HT-29 (cell line): ENCODE results near the gene NAXD. TPM values are rescaled to one million over a fixed set of nuclear protein-coding genes. Genes with fewer than 3 reads are reported as not detected.
A peak's percentile ranks its signal among the peaks of the same experiment; 100 is the strongest.
"Not testable (repeated sequence)": the region's sequence is repeated elsewhere in the genome, so short reads cannot be mapped to it uniquely, and the experiment has no call there.

ENCODE experiments used
- DNase-seq: peaks from one replicate; pipeline ENCODE4 v3.0.0-alpha.2; 2015; ENCODE audit warnings: low spot score
- total RNA-seq: library from RNA; depleted of rRNA; stranded (reverse); fragments of >200 nt; shearing (Covaris generic); gene quantifications from 2 replicates; pipeline ENCODE4 v1.2.3, GENCODE V29; 2014

Gene NAXD
- total RNA-seq, 1 experiment from 2014 or later = 44.5 TPM

DNA sequence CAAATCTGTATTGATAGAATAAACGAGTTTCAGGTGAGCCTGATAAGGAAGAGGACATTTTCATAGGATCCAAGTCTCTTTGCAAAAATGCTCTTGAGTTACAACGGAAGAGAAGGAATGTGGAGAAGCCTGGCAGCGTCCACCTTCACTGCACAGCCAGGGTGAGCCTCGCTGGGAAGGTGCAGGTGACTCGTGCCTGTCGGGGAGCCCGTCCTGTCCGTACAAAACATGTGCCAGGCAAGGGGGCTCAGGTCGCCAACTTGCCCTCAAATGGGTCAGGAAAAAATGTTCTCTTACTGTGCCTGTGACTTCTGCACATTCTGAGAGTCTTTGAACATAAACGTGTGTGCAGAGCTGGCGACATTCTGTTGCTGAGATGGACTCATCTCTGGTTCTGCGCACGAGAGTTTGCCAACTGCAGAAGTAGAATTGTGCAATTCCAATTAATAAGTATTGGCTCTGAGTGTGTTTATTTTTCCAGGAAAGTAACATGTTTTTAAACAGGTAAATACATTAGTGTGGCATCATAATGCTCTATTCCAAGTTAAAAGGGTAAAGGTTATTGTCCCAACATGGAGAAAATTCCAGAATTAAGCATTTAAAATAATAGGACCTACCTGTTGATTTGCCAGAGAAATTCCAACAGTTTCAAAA lies 28.6 kb downstream of the NAXD start:
- DNase-seq = no peak

DNA sequence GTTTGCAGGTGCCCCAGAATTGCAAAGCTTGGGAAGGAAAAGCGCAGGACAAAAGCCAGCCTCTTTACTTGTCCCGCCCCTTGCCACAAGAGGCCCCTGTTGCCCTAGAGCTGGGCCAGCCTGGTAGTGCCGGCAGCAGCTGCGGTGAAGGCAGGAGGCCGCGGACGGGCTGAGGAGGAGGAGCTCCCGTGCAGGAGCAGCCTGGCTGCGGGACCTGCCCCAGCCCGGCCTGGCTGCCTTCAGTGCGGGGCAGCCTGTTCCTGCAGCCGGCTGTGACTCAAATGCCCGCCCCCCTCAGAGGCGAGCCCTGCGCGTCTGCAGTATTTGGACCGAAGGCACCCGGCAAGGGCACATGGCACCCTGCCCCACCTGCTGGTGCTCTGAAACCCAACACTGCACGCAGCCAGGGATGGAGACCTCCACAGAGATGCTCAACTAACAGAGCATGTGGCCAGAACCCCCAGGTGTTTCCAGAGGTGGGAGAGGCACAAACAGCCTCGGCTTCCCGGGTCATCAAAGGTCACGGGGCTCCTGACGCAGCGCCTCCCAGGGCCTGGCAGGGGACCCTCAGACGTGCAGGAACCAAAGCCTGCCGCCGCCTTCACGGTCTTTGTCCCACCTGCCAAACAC lies 29.7 kb downstream of the NAXD start:
- DNase-seq = peak; percentile 80

DNA sequence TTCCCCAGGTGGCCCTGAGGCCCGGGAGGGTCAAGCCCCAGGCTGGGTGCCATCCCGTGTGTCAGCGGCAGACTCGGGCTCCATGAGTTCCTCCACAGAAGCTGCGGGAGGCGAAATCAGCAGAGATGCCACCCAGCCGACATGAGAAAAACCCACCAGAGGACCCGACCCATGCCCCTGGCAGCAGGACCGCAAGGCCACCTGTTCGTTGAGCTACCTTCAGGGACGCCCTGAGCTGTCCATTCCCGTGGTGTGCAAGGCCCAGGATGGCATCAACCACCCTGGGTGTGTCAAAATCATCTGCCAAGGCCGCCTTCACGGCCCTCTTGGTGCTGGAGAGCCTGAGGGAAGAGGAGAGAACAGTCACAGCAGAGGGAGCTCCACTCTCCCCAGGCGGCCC lies 30.4 kb downstream of the NAXD start:
- DNase-seq = no peak

DNA sequence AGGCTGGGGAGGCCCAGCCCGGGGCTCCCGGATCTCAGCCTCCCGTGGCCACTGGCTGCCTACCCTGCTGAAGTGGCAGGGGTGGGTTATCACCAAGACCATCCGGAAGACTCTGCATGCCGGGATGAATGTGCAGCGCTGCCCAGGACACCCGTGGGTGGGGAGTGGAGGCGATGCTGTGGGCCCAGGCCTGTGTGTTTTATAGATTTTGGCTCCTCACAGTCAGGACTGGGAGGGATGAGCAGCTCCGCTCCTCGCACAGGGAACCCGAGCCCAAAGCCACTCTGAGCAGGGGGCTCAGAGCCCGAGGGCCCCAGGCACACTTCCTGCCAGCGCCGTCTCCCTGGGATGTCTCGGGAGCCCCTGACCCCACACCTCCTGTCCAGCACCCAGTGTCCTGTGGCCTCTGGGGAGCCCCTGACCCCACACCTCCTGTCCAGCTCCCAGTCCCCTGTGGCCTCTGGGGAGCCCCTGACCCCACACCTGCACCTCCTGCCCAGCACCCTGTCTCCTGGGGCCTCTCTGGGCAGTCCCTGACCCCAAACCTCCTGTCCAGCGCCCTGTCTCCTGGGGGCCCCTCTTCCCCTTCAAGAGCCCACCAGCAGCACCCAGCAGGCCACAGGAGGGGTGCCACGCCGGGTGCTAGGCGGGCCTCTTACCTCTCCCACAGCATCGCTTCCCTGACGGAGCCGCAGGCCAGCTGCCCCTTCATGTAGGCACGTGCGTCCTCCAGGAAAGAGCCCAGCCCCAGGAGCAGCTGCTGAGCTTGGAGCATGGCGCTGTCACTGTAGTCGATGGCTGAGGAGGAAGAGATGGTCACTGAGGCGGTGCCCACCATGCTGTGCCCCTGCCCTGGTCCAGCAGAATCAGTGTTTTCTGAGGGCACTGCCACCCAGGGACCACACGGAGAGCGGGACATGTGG lies 31.4 kb downstream of the NAXD start:
- no peak for DNase-seq

DNA sequence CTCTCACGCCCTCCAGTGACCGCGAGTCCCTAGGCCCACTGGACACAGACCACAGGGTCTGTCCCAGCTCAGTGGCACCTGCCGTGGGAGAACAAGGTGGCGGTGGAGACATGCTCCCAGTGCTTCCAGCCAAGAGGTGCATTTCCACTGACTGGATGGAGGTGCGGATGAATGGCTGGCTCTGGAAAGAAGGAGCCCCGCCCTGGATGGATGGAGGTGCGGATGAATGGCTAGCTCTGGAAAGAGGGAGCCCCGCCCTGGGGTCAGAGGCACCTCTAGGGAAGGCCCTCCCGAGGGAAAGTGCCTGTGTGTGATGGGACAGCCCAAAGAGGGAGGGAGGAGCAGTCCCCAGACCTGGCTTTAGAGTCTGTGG lies 32.0 kb downstream of the NAXD start:
- no peak for DNase-seq

DNA sequence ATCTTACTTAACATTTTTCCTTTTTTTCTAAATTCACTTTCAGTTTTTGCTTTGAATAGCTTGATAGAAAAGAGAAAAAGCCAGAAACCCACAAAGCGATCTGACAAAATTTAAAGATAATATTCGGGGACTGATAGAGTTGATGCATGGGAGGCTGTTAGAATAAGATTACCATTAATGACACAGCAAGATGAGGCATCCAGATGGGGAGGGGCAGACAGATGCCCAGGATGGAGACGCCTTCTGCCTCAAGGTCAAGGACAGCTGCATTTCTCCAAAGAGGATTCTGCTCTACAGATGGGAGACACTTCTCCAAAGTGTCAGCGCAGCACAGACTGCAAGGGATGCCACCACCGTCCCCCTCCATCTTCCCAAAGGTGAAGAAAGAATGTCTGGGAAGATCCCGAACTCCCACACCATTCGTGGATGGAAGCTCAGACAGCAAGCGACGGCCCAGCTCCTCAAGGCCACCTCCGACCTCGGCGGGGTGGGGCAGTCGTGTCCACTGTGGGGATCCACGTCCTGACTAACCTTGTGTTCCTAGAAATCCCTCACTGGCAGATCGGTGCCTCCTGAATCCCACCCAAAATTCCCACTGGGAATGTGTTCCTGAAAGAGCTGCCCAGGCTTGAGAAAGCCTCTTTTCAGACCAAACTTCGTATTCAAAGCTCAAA lies 32.9 kb downstream of the NAXD start:
- no peak for DNase-seq

DNA sequence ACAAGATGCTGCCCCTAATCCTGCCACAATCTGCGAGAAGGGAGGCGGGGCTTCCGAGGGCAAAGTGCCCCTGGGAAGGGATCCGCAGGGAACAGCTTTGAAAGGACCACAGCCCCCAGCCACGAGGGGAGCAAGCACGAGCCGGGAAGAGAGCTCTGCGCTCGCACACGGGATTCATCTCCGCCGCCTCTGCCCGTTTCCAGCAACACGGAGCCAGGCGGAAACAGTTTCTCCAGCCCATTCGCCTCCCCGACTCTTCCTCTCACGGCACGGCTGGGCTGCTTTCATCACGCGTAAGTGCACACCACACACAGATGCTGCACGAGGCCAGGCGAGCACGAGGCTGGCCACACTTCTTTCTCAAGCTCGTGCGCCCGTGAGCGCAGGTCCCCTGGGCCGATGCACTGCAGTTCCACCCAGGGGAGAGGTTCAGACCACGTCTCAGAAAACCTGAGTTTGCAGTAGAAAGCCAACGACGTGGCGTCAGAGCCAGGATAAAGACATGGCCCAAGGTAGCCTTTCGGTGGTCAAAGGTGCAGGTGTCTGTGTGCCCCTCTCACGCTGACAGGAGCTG lies 33.6 kb downstream of the NAXD start:
- DNase-seq = no peak

DNA sequence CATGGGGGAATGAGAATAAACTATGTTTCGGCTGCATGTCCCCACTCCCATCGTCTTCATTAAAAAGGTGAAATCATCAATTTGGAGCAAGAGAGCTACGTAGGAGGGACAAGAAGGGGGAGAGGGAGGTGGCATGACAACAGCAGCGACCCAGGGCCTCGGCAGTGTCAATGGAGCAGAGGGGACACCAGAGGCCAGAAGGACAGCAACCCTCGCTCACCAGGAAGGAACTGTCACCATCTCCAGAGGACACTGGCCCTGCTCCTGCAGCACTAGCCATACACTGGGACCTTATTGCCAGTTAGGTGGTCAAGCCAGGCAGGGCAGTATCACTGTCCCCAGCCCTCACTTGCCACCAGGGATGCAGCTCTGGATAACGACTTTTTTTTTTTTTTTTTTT lies 34.2 kb downstream of the NAXD start:
- no peak for DNase-seq

DNA sequence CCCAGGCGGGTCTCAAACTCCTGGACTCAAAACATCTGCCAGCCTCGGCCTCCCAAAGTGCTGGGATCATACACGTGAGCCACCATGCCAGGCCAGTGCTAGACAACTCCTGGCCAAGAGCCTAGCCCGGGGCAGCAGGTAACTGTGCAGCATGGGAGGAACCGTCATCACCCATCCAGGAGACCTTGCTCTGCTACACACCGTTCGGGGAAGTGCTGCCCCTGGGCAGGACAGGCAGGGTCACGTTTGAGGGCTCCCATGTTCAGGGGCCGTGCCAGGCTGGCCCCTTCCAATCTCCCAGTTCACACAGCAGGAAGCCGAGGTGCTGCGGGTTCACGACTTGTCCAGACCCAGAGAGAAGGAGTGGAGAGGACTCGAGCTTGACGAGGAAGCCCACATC lies 35.1 kb downstream of the NAXD start:
- no peak for DNase-seq

DNA sequence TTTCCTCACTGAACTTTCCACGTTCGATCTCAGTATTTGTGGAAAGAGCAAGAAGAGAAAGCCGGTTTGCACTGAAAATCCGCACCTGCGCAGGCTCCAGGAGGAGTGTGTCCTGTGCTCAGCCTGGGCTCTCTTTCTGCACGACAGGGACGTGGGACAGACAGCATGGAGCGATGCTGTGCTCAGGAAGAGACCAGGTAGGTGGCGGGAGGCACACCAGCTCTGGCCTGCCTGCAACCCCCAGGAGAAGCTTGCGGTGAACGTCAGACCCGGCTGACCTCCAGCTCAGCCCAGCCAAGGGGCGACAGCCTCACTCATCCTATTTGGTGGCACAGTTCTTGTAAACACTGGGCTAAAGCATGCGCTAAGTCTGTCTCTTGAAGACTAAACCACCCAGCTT lies 35.9 kb downstream of the NAXD start:
- DNase-seq = no peak

DNA sequence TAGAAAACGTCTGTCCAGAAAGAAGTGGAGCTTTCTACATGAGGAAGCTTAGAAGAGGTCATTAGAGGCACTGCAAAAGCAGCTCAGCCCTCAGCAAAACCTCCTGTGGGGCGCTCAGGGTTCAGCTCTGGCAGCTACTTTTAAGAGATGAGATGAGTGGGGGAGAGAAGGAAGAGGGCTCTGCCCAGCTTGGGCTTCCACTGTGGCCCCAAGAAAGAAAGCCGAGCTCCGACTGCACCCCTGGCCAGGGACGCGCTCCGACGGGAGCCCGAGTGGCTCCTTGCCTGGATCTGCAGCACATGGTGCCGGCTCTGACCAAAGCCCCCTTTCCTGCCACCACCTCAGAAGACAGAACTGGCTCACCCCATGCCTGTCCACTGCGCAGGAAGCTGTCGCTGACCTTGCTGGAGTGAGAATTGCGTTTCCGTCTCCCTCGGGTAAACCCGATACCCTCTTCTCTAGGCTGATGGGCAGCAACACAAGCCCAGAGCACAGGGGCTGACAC lies 36.4 kb downstream of the NAXD start:
- DNase-seq = no peak

DNA sequence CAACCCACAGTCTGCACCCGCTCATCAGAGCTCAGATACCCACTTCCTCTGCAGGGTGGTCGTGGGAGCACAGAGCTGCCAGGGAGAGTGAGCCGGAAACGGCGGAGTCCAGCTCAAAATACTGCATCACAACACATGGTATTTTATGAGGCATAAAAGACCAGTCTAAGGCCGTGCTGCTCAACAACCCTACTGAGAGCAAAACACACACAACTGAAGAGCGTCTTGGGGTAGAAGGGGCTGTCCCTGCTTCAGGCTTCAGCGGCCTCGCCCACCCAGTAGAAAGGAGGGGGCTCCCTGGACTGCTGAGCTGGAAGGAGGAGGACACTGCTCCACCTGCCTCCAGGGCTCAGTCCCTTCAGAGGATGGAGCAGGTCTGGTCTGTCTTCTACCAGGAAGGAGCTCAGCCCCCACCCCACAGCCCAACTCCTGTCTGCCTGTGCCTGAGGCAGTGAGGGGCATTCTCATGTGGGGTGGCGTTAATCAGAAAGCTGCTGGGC lies 36.9 kb downstream of the NAXD start:
- DNase-seq = no peak

DNA sequence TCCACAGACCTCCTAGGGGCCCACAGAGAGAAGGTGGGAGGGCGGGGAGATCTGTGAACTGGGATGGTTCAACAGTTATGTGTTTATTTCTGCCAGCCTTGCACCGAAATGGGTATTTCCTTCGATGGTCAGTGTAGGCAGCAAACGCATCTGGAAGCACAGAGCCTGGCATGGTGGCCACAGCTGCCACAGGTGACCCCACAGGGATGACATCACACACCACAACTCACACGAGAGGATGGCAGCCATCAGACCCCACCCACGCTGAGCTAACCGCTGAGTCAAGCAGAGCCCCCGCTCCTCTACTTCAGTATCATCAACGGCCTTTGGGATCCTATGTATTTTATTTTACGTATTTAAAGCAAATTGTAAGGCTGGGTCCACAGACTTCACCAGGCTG lies 37.4 kb downstream of the NAXD start:
- DNase-seq = no peak

DNA sequence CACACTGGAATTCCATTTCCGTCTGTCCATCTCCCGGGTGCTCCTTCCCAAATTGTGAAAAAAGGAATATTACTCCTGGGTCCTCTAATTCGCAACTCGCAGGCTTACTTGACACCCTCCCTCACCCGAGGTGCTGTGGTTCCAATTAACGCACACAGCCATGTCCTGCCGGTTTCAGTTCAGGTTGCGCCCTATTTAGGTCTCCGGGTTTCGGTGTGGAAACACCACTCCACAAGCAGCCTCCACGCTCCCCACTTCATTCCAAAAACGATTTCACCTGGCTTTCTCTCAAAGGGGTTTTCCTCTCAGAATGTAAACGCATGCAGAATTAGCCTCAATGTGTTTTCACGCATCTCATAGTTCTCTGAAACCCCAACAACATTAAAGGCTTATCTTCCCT lies 37.9 kb downstream of the NAXD start:
- no peak for DNase-seq

DNA sequence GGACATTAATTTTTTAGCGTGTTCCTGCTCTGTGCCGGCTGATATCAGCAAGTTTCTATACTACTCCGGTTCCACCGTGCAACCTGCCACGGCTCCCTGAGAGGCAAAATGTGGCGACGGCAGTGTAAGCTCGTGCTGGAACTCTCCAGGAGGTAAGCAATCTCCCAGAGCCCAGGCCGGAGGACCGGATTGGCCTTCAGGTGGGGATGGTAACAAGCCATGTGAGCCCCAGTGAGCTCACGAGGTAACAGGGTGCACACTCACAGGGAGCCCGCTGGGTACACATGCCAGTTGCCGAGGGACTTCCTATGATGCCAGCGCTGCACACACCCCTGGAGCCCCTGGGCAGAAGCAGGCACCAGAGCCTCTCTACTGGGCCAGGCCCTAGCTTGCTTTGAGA lies 38.5 kb downstream of the NAXD start:
- DNase-seq = no peak

DNA sequence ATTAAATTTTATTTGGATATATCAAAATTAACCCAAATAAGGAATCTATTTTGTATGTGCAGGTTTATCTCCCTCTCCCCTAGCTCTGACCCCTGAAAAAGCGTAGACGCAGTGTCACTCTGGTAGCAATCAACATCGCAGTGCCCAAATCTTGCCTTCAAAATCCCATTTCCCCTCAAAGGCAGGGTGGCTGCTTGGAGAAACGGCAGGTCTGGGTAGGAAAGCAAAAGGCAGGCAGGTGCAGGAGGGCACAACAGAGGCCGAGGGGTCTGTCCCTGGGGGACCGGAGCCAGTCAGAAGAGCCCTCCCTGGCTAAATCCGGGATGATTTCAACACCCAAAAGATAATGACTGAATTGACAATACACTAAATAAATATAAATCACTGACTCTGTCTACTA lies 41.9 kb downstream of the NAXD start:
- DNase-seq = no peak

DNA sequence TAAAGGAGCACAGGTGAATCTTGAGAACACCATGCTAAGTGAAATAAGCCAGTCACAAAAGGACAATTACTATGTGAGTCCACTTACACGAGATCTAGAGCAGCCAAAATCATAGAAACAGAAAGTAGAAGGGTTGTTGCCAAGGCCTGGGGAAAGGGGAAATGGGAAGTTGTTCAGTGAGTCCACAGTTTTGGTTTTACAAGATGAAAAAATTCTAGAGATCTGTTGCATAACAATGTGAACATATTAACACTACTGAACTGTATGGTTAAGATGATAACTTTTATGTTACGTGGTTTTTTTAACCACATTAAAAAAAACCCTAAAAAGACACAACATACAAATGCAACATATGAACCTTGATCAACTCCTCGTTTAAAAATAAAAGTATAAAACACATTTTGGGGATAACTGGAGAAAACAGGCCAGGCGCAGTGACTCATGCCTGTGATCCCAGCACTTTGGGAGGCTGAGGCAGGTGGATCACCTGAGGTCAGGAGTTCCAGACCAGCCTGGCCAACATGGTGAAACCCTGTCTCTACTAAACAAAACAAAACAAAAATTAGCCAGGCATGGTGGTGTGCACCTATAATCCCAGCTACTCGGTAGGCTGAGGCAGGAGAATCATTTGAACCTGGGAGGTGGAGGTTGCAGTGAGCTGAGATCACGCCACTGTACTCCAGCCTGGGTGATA lies 43.0 kb downstream of the NAXD start:
- not testable (repeated sequence) for DNase-seq

DNA sequence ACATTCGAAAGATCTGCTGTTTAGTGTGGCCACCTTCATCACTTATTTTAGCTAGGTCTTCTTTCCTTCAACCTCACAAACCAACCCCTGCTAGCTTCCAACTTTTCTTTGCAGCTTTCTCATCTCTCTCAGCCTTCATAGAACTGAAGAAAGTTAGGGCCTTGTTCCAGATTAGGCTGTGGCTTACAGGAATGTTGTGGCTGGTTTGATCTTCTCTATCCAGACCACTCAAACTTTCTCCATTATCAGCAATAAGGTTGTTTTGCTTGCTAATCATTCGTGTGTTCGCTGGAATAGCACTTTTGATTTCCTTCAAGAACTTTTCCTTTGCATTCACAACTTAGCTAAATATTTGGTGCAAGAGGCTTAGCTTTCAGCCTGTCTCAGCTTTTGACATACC lies 45.9 kb downstream of the NAXD start:
- no peak for DNase-seq

DNA sequence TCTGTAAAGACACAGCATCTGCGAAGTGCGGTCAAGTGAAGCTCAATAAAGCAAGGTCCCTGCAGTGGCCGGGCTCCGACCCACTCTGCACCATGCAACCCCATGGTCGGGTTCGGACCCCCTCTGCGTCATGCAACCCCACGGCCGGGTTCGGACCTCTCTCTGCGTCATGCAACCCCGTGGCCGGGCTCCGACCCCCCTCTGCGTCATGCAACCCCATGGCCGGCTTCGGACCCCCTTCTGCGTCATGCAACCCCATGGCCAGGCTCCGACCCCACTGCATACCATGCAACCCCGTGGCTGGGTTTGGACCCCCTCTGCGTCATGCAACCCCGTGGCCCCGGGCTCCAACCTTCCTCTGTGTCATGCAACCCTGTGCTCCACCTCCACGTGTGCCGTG lies 46.7 kb downstream of the NAXD start:
- no peak for DNase-seq

DNA sequence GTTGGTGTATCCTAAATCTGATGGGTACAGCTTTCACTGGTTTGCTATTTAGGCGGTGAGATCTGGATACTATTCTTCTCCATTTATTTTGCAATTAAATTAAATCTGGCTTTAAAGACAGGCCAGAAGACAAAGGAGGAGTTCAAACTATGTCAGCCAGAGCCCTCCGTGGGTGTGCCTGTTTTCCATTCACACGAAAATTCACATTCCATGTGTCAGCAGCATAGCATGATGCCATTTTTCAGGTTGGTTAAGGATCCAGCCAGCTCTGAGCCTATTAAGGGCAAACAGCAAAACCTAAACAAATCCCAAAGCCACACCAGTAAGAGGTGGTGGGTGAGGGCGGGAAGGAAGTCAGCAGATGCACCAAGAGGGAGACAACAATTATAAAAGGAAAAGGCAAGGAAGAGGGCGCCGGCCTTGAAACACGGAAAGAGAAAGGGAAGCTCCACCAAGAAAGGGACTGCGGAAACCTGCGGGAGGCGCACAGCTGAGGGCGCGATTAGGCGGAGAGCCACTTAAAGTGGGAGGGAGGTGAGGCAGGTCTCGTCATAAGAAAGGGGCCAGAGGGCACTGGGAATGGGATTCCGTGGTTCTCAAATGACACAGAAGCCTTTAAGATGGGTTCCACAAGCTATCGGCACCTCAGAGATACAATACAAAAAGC lies 47.6 kb downstream of the NAXD start:
- no peak for DNase-seq
